RWPE2 (cell line): Measurements from ENCODE around the gene RNF220.

Experiments
- ATAC-seq: fragments of 200-7000 bp; cut with Tn5 transposase; 3 replicates; pipeline ENCODE4 v1.9.1; 2021; ENCODE audit warnings: low read depth
- DNase-seq: peaks from one replicate; pipeline ENCODE4 v3.0.0-alpha.2; 2020; ENCODE audit warnings: low spot score
- H3K27ac ChIP-seq: fragments of 450-650 bp; 2 replicates; pipeline ENCODE4 v1.5.1; 2017; ENCODE audit warnings: mild to moderate bottlenecking; ENCODE audit not compliant: poor library complexity, severe bottlenecking
- H3K27me3 ChIP-seq: fragments of 250-450 bp; sonication (Bioruptor Pico); 2 replicates; pipeline ENCODE4 v1.5.1; 2021; ENCODE audit warnings: mild to moderate bottlenecking, moderate library complexity; ENCODE audit not compliant: insufficient read depth, poor library complexity, severe bottlenecking
- H3K36me3 ChIP-seq: fragments of 250-450 bp; sonication (Bioruptor Pico); 2 replicates; pipeline ENCODE4 v1.5.1; 2020; ENCODE audit warnings: low read depth, mild to moderate bottlenecking, moderate library complexity
- H3K4me1 ChIP-seq: fragments of 250-450 bp; sonication (Bioruptor Pico); 2 replicates; pipeline ENCODE4 v1.5.1; 2021; ENCODE audit warnings: mild to moderate bottlenecking, moderate library complexity; ENCODE audit not compliant: insufficient read depth, poor library complexity, severe bottlenecking
- H3K4me3 ChIP-seq: fragments of 250-450 bp; sonication (Bioruptor Pico); 2 replicates; pipeline ENCODE4 v1.5.1; 2021; ENCODE audit warnings: mild to moderate bottlenecking, moderate library complexity; ENCODE audit not compliant: severe bottlenecking
- H3K9me3 ChIP-seq: fragments of 250-450 bp; sonication (Bioruptor Pico); 2 replicates; pipeline ENCODE4 v1.5.1; 2021; ENCODE audit warnings: mild to moderate bottlenecking, moderate library complexity; ENCODE audit not compliant: severe bottlenecking
- CTCF ChIP-seq: fragments of 450-650 bp; IDR thresholded peaks from one replicate; pipeline ENCODE4 v1.5.1; 2017; ENCODE audit warnings: mild to moderate bottlenecking, moderate library complexity; ENCODE audit not compliant: poor library complexity, severe bottlenecking

RNF220 gene

GRCh38 chr1:44587796-44588460 is 182.9 kb downstream of the RNF220 start:
- DNase-seq (no peak), ATAC-seq (peak; percentile 56)
- Histone ChIP-seq H3K4me1 (no peaks in the 10 kb centered on the region), H3K27me3 (no peaks in the 10 kb centered on the region), H3K27ac (no peak overlapping the region), H3K36me3 (no peaks in the 10 kb centered on the region), H3K9me3 (no peaks in the 10 kb centered on the region), H3K4me3 (no peak overlapping the region)
- TF ChIP-seq CTCF: no peak

GRCh38 chr1:44588551-44589210 is 183.6 kb downstream of the RNF220 start:
- Histone ChIP-seq H3K4me1 (no peaks in the 10 kb centered on the region), H3K9me3 (no peaks in the 10 kb centered on the region), H3K27me3 (no peaks in the 10 kb centered on the region), H3K36me3 (no peaks in the 10 kb centered on the region), H3K27ac (no peak overlapping the region), H3K4me3 (no peak overlapping the region)
- ATAC-seq (no peak), DNase-seq (no peak)
- TF ChIP-seq CTCF: no peak

- H3K36me3 ChIP-seq: no peaks in the 10 kb centered on the region
- no peaks in the 10 kb centered on the region for H3K4me1 ChIP-seq
- H3K27ac ChIP-seq: no peak overlapping the region
- DNase-seq (no peak), ATAC-seq (peak; percentile 55; the same call in 2 of the 3 replicates)
- H3K9me3 ChIP-seq: no peaks in the 10 kb centered on the region
- no peak for TF ChIP-seq CTCF
- H3K27me3 ChIP-seq: no peaks in the 10 kb centered on the region
- no peak overlapping the region for H3K4me3 ChIP-seq
Measured at GRCh38 chr1:44590475-44590874, 185.4 kb downstream of the RNF220 start.

- H3K27me3 ChIP-seq: no peaks in the 10 kb centered on the region
- no peak for DNase-seq
- H3K36me3 ChIP-seq: no peaks in the 10 kb centered on the region
- H3K4me1 ChIP-seq: no peaks in the 10 kb centered on the region
- H3K4me3 ChIP-seq: no peak overlapping the region
- no peak for TF ChIP-seq CTCF
- H3K27ac ChIP-seq: no peak overlapping the region
- no peak for ATAC-seq
- no peaks in the 10 kb centered on the region for H3K9me3 ChIP-seq
Measured at GRCh38 chr1:44591381-44591780, 186.3 kb downstream of the RNF220 start.
